ENCODE results near the gene CCR7.

The CCR7 gene

DNA sequence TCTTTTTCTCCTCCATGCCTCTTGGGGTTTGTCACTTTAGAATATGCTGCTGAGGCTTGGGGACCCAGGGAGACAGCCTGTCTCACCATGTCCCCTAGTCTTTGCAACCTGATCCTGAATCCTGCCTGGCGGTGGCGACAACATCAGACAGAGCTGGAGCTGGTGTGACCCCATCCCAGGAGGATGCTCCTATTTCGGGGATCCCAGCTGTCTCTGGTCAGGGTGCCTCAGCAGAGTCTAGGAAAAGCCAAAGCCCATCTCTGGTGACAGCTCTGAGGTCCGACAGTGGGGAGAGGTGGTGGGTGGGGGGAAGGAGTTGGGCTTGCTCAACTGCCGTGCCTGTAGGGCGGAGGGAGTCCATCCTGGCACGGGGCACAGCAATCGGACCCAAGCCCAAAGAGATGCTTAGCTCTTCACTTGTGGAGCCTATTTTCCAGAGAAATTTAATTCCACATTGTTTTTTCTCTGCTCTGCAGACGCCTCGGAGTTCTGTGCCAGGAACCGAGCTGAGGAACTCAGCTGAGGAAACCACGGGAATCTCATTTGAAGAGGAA lies 53.5 kb downstream of the CCR7 start:
- DNase-seq: no peak

DNA sequence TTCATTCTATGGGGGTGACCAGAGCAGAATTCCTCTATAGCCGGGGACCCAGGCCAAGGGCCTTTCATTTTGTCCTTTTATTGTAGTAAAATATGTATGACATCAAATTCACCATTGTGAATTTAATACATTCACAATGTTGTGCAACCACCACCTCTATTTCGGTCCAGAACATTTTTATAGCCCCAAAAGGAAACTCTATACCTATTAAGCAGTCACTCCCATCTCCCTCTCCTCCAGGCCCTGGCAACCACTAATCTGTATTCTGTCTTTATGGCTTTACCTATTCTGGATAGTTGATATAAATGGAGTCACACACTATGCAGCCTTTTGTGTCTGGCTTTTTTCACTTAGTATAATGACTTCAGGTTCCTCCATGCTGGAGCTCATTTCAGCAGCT lies 54.1 kb downstream of the CCR7 start:
- DNase-seq: no peak

DNA sequence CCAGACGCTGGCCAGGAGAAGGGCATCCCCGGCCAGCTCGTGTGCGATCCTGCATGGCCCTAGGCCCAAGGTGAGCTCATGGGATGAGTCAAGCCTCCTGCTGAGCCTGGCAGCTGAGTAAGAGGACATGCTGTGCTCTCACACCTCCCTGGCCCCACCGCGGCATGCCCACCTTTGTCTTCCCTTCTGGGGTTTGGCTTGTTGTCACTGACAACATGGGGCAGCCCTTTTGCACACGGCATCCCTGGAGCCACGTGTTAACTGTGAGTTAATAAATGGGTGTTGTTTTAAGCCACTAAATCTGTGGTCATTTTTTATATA lies 55.0 kb downstream of the CCR7 start:
- no peak for DNase-seq

DNA sequence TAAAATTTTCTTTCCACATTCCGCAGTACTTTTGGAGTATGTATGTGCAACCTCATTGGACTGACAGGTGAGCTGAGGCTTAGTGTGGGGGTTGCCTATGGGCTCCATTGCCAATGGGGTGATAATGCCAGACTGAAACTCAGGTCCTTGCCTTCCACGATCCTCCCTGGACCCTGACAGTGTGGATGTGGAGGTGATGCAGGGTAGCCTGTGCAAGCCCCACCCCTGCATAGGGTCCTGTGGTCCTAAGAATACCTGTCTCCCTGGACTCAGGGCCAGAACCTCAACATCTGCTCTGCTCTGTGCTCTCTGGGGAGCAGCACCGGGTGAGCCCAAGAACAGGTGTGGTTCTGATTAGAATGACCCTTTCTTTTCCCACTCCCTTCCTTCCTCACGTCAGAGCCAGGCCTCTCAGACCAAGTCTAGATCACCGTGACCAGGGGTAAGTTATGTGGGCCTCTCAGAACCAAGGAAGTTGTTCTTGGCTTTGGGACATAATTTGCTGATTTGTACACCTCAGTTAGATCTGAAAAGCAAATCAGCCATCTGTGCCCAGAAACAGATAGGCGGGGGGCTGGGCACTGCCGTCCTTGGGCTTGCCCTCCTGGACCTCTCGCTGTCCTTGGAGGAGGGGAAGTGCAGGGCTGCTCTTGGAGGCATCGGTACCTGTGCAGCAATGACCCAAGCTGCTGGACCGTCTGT lies 55.5 kb downstream of the CCR7 start:
- DNase-seq: no peak

DNA sequence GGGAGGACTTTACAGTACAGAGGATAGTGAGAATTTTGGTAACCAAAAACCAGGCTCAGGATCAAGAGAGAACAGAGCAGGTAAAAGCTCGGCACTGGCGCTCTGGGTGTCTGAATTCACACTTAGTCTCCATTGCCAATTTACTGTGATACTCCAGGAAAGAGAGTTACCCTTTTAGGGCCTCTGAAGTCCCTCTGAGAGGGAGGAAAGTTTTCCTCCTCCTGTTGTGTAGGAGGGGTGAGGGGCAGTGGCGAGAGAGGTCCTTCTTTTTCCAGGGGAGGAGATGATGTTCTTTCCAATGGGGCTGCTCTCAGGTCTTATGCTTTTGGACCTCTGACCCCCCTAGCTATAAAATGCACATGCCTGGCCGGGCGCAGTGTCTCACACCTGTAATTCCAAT lies 58.5 kb downstream of the CCR7 start:
- DNase-seq: no peak
